C4-2B (cell line): ENCODE data around the gene MYLK.

Source experiments
- H3K27ac ChIP-seq: fragments of 450-650 bp; 2 replicates; pipeline ENCODE4 v1.5.1; 2017
- ZFX ChIP-seq: fragments of 450-650 bp; IDR thresholded peaks from 2 replicates; pipeline ENCODE4 v1.6.1; 2017
- TF ChIP-seq, protein P1 (sequence below): fragments of 450-650 bp; conservative IDR thresholded peaks from 2 replicates; pipeline ENCODE4 v1.5.1; 2017; ENCODE audit warnings: mild to moderate bottlenecking

MYLK gene

DNA sequence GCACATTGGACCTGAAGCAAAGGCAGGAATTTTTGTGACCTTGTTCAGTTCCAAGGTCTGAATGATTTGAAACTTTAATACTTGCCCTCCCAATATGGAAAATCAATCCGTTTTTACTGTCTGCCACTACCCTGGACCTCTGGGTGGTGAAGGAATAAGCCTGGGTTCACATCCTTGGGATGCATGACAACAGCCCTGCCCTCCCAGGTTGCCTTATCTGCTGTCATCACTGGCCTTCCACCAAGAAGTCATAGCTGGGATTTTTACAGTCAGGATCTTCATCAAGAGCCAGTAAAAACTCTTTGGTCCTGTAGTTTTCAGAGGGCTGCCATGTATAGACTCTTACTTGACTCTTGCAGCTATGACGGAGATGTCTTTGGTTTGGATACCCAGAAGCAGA is 128.6 kb downstream of the MYLK start:
- H3K27ac ChIP-seq: no peak overlapping the region

GRCh38 chr3:123755085-123755484 is 129.0 kb downstream of the MYLK start:
- no peak for TF ChIP-seq ZFX
- TF ChIP-seq, protein P1, sequence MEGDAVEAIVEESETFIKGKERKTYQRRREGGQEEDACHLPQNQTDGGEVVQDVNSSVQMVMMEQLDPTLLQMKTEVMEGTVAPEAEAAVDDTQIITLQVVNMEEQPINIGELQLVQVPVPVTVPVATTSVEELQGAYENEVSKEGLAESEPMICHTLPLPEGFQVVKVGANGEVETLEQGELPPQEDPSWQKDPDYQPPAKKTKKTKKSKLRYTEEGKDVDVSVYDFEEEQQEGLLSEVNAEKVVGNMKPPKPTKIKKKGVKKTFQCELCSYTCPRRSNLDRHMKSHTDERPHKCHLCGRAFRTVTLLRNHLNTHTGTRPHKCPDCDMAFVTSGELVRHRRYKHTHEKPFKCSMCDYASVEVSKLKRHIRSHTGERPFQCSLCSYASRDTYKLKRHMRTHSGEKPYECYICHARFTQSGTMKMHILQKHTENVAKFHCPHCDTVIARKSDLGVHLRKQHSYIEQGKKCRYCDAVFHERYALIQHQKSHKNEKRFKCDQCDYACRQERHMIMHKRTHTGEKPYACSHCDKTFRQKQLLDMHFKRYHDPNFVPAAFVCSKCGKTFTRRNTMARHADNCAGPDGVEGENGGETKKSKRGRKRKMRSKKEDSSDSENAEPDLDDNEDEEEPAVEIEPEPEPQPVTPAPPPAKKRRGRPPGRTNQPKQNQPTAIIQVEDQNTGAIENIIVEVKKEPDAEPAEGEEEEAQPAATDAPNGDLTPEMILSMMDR: no peak
- H3K27ac ChIP-seq: no peak overlapping the region

More for the DNA sequence above, 128.6 kb downstream of the MYLK start:
- no peak for TF ChIP-seq ZFX
- TF ChIP-seq, protein P1: no peak

DNA sequence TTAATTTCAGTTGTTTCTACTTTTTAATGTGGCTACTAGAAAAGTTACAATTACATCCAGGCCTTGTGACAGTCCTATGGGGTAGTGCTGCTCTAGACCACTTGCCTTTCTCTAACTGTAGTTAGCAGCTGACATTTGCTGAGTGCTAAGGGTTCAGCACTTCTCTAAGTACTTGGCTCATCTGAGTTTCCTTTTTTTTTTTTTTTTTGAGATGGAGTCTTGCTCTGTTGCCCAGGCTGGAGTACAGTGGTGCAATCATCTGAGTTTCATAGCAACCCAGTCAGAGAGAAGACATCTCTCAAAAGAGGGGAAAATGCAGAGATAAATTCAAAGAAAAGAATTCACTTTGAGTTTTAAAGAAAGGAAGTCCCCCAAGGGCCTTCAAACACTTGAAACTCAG is 130.8 kb downstream of the MYLK start:
- no peak overlapping the region for H3K27ac ChIP-seq
- no peak for TF ChIP-seq ZFX
- TF ChIP-seq, protein P1: no peak

DNA sequence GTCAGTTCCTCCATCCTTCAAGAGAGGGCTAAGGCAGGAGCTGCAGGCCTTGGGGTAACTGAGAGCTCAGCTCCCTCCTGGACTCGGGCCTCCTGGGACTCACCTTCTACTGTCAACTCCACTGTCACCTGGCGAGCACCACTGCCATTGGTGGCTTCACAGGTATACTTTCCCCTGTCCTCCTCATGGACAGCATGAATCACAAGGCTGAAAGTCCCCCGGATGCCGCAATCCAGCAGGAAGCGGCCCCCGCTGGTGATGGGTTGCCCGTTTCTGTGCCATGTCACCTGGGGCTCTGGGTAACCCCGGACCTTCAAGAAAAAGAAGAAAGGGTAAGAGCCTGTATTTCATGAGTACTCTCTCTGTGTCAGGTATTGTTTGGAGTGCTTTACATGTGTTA is 131.9 kb downstream of the MYLK start:
- no peak overlapping the region for H3K27ac ChIP-seq
- no peak for TF ChIP-seq ZFX
- TF ChIP-seq, protein P1: no peak

GRCh38 chr3:123751433-123751832 is 132.7 kb downstream of the MYLK start:
- H3K27ac ChIP-seq: no peak overlapping the region
- no peak for TF ChIP-seq ZFX
- TF ChIP-seq, protein P1: no peak

GRCh38 chr3:123750659-123751420 is 133.3 kb downstream of the MYLK start:
- TF ChIP-seq ZFX: no peak
- TF ChIP-seq, protein P1: no peak
- no peak overlapping the region for H3K27ac ChIP-seq

GRCh38 chr3:123750209-123750608 is 133.9 kb downstream of the MYLK start:
- no peak overlapping the region for H3K27ac ChIP-seq
- TF ChIP-seq, protein P1: no peak
- TF ChIP-seq ZFX: no peak
